GM12865 (cell line): ENCODE results near the gene PPBP.

Experiments
- DNase-seq: peaks from one replicate; pipeline ENCODE4 v3.0.0; 2010; ENCODE audit warnings: low read depth
- H3K4me3 ChIP-seq: 2 replicates; pipeline ENCODE4 v1.5.1; 2011; ENCODE audit warnings: mild to moderate bottlenecking, low read depth, low read length, control low read depth
- CTCF ChIP-seq: IDR thresholded peaks from 2 replicates; pipeline ENCODE4 v1.5.1; 2011; ENCODE audit warnings: low read length, control low read depth, low read depth, inconsistent platforms; ENCODE audit not compliant: insufficient read depth; ENCODE audit errors: missing control alignments

The PPBP gene

GRCh38 chr4:73944061-73944875 lies 43.7 kb downstream of the PPBP start:
- no peak overlapping the region for H3K4me3 ChIP-seq
- no peak for DNase-seq
- TF ChIP-seq CTCF: no peak

GRCh38 chr4:73943555-73943954 lies 44.4 kb downstream of the PPBP start:
- H3K4me3 ChIP-seq: no peak overlapping the region
- DNase-seq: no peak

GRCh38 chr4:73936969-73937368 lies 51.0 kb downstream of the PPBP start:
- TF ChIP-seq CTCF: no peak
- H3K4me3 ChIP-seq: no peak overlapping the region
- DNase-seq: no peak

More at GRCh38 chr4:73943555-73943954, 44.4 kb downstream of the PPBP start:
- no peak for TF ChIP-seq CTCF
